IMR-90 (cell line): ENCODE data around the gene GCNA. TPM values are rescaled to one million over a fixed set of nuclear protein-coding genes. Genes with fewer than 3 reads are reported as not detected.

Source experiments
- ATAC-seq: fragments of 200-7000 bp; cut with Tn5 transposase; 2 replicates; pipeline ENCODE4 v1.9.1; 2020; ENCODE audit warnings: low read depth, mild to moderate bottlenecking, moderate library complexity
- BruUV-seq: library from RNA; stranded (reverse); fragments of 400-500 nt; replicated peaks from 2 replicates; lab custom pipeline; 2021; lab: Mats Ljungman, UMichigan
- CTCF ChIA-PET: fragments of 300-600 bp; formaldehyde crosslinking; extraction: SDS; loops from one replicate; lab custom pipeline; 2021; ENCODE audit warnings: antibody characterized with exemption; lab: Yijun Ruan, JAX
- POLR2A ChIA-PET: fragments of 300-600 bp; sonication (Branson Sonifier 250); formaldehyde crosslinking; loops from one replicate; lab custom pipeline; 2022; ENCODE audit warnings: antibody characterized with exemption; ENCODE audit not compliant: unreplicated experiment; lab: Charles Lee
- DNase-seq: peaks from one replicate; pipeline ENCODE4 v3.0.0; 2013
- H2AFZ ChIP-seq: replicated peaks from 2 replicates; pipeline ENCODE3; 2013; ENCODE audit warnings: low read length, mild to moderate bottlenecking; ENCODE audit not compliant: poor library complexity
- H2AK5ac ChIP-seq: 2 replicates; pipeline ENCODE4 v1.6.1; 2013; ENCODE audit warnings: low read depth, low read length, inconsistent platforms
- H2AK9ac ChIP-seq: replicated peaks from 2 replicates; pipeline ENCODE3; 2013; ENCODE audit warnings: mild to moderate bottlenecking, low read depth, low read length, moderate library complexity; ENCODE audit not compliant: poor library complexity
- H2BK120ac ChIP-seq: 2 replicates; pipeline ENCODE4 v1.6.1; 2013; ENCODE audit warnings: low read depth, low read length, inconsistent platforms
- H2BK15ac ChIP-seq: 3 replicates; pipeline ENCODE4 v1.6.1; 2013; ENCODE audit warnings: low read depth, low read length, inconsistent platforms
- H2BK20ac ChIP-seq: 2 replicates; pipeline ENCODE4 v1.6.1; 2013; ENCODE audit warnings: low read depth, mild to moderate bottlenecking, inconsistent platforms, low read length, moderate library complexity
- H2BK5ac ChIP-seq: 2 replicates; pipeline ENCODE4 v1.6.1; 2013; ENCODE audit warnings: mild to moderate bottlenecking, low read depth, low read length, inconsistent platforms; ENCODE audit not compliant: poor library complexity, severe bottlenecking
- H3K14ac ChIP-seq: replicated peaks from 2 replicates; pipeline ENCODE4 v1.6.1; 2013; ENCODE audit warnings: low read depth, low read length, inconsistent platforms
- H3K18ac ChIP-seq: 2 replicates; pipeline ENCODE4 v1.6.1; 2013; ENCODE audit warnings: low read depth, low read length, control low read depth
- H3K23ac ChIP-seq: 2 replicates; pipeline ENCODE4 v1.6.1; 2013; ENCODE audit warnings: low read depth, low read length, inconsistent platforms
- H3K27ac ChIP-seq: 2 replicates; pipeline ENCODE4 v1.5.1; 2013; ENCODE audit warnings: mild to moderate bottlenecking, control low read depth, low read length; ENCODE audit not compliant: insufficient read depth
- H3K27me3 ChIP-seq: 2 replicates; pipeline ENCODE4 v1.6.1; 2013; ENCODE audit warnings: low read length; ENCODE audit not compliant: control insufficient read depth, insufficient read depth
- H3K36me3 ChIP-seq: 2 replicates; pipeline ENCODE4 v1.6.1; 2013; ENCODE audit warnings: low read length, mixed read lengths; ENCODE audit not compliant: control insufficient read depth, insufficient read depth
- H3K4ac ChIP-seq: 2 replicates; pipeline ENCODE4 v1.6.1; 2013; ENCODE audit warnings: low read depth, low read length, inconsistent platforms
- H3K4me1 ChIP-seq: 2 replicates; pipeline ENCODE4 v1.6.1; 2013; ENCODE audit warnings: low read length, mixed read lengths; ENCODE audit not compliant: control insufficient read depth, insufficient read depth
- H3K4me2 ChIP-seq: 2 replicates; pipeline ENCODE4 v1.6.1; 2013; ENCODE audit warnings: low read depth, mild to moderate bottlenecking, control low read depth, low read length, moderate library complexity
- H3K4me3 ChIP-seq: 2 replicates; pipeline ENCODE4 v1.5.1; 2013; ENCODE audit warnings: low read depth, mild to moderate bottlenecking, control low read depth, low read length, moderate library complexity; ENCODE audit not compliant: insufficient read depth
- H3K56ac ChIP-seq: 2 replicates; pipeline ENCODE4 v1.6.1; 2013; ENCODE audit warnings: low read length, inconsistent platforms; ENCODE audit not compliant: insufficient read depth; ENCODE audit errors: extremely low read depth
- H3K79me1 ChIP-seq, 2 experiments: 2 replicates each; pipeline ENCODE4 v1.6.1; 2013; ENCODE audit warnings: low read length in 2 of 2, inconsistent platforms in 1 of 2, low read depth in 1 of 2
- H3K9ac ChIP-seq: 2 replicates; pipeline ENCODE4 v1.6.1; 2013; ENCODE audit warnings: low read depth, low read length, control low read depth
- H3K9me1 ChIP-seq: 2 replicates; pipeline ENCODE4 v1.6.1; 2013; ENCODE audit warnings: low read length, inconsistent platforms; ENCODE audit not compliant: insufficient read depth
- H3K9me3 ChIP-seq: 2 replicates; pipeline ENCODE4 v1.6.1; 2013; ENCODE audit warnings: low read length; ENCODE audit not compliant: control insufficient read depth, insufficient read depth
- H4K20me1 ChIP-seq: 2 replicates; pipeline ENCODE4 v1.6.1; 2013; ENCODE audit warnings: low read length, inconsistent platforms; ENCODE audit not compliant: insufficient read depth
- H4K5ac ChIP-seq: 2 replicates; pipeline ENCODE4 v1.6.1; 2013; ENCODE audit warnings: mild to moderate bottlenecking, low read depth, low read length, control low read depth
- H4K8ac ChIP-seq, 2 experiments: 2 replicates each; pipeline ENCODE4 v1.6.1; 2013; ENCODE audit warnings: low read depth in 2 of 2, low read length in 2 of 2, control low read depth in 1 of 2, inconsistent platforms in 1 of 2
- H4K91ac ChIP-seq: 2 replicates; pipeline ENCODE4 v1.6.1; 2013; ENCODE audit warnings: low read depth, low read length, inconsistent platforms; ENCODE audit not compliant: insufficient read depth
- RFX5 ChIP-seq: IDR thresholded peaks from 2 replicates; pipeline ENCODE4 v1.8.0; 2012; ENCODE audit warnings: low read depth, mild to moderate bottlenecking, low read length, moderate library complexity
- WGBS, 2 experiments: methylation state at CpG; one replicate each; pipeline versions ENCODE4 v1.1.5 to v1.1.7; 2013; ENCODE audit warnings: missing lambda C conversion rate in 2 of 2; ENCODE audit not compliant: insufficient read length in 1 of 2; ENCODE audit errors: extremely low coverage in 2 of 2; 5-methylcytosine and 5-hydroxymethylcytosine counted together
- dilution Hi-C: fragments of 300-500 bp; cut with HindIII; formaldehyde crosslinking; loops from one replicate; pipeline ENCODE4 v1.14.3; 2018; ENCODE audit warnings: low sequenced_read_pairs; ENCODE audit not compliant: unreplicated experiment
- in situ Hi-C: fragments of 300-500 bp; cut with MboI; formaldehyde crosslinking; loops from 3 replicates; pipeline ENCODE4 v1.14.3; 2019; ENCODE audit warnings: low sequenced_read_pairs, inconsistent platforms, mixed read lengths
- intact Hi-C: fragments of 100-400 bp; cut with micrococcal nuclease; formaldehyde crosslinking; loops from 2 replicates; pipeline ENCODE4 v1.10.0; 2022
- polyA plus RNA-seq, 3 experiments: library from polyadenylated mRNA; depleted of rRNA; stranded (reverse); fragments of >200 nt; gene quantifications; 2 replicates each; pipeline ENCODE4 v1.2.3, GENCODE V29; 2012; ENCODE audit warnings: low replicate concordance in 1 of 3
- total RNA-seq: library from RNA; depleted of rRNA; stranded (reverse); fragments of >200 nt; gene quantifications from 2 replicates; pipeline ENCODE4 v1.2.3, GENCODE V29; 2012

The GCNA gene
- total and polyA plus RNA-seq, 2 of the 4 experiments (the other 2 are of a cell fraction): 0.90 to 1.3 TPM

- Histone ChIP-seq H3K36me3 (no peaks in the 10 kb centered on the region; the same call in 1 of the 2 replicates), H3K23ac (no peak overlapping the region), H3K56ac (no peak overlapping the region), H2AFZ (no peak overlapping the region), H2BK5ac (no peak overlapping the region), H2BK120ac (no peak overlapping the region), H3K4me1 (no peaks in the 10 kb centered on the region; the same call in 1 of the 2 replicates), H3K27ac (no peak overlapping the region), H4K8ac (no peak overlapping the region), H3K9ac (no peak overlapping the region), H3K18ac (no peak overlapping the region), H2BK20ac (no peak overlapping the region), H3K4ac (no peak overlapping the region), H3K79me1 (no peaks in the 10 kb centered on the region), H3K27me3 (peaks cover 3% of the 10 kb centered on the region; the same call in 1 of the 2 replicates), H3K4me2 (no peak overlapping the region), H3K9me3 (no peaks in the 10 kb centered on the region; the same call in 1 of the 2 replicates), H3K9me1 (no peaks in the 10 kb centered on the region), H4K91ac (no peak overlapping the region), H3K4me3 (no peak overlapping the region), H4K5ac (no peak overlapping the region), H3K14ac (no peak overlapping the region), H4K20me1 (no peaks in the 10 kb centered on the region), H2AK9ac (no peak overlapping the region), H2AK5ac (no peak overlapping the region), H2BK15ac (no peak overlapping the region)
- no TSS peak for BruUV-seq
- dilution Hi-C loops: no loop called here
- in situ Hi-C loops: no loop called here
- no peak for TF ChIP-seq RFX5
- no peak for DNase-seq
- no CpG with 5 or more reads among the region's 8 CpGs for WGBS, 2 experiments
- intact Hi-C loops: no loop called here
- no peak for ATAC-seq
- ChIA-PET POLR2A (no interaction called here), CTCF (interaction anchor here (0.9 kb wide), 1 partner anchor 30 kb away, joined by 5 read pairs; no protein-coding TSS in a partner anchor)
Measured at GRCh38 chrX:71619193-71619592, 41.0 kb downstream of the GCNA start.
